HepG2 (cell line): ENCODE results near the gene KIF2C. TPM values are rescaled to one million over a fixed set of nuclear protein-coding genes. Genes with fewer than 3 reads are reported as not detected.

Experiments
- ATAC-seq: fragments of 200-7000 bp; cut with Tn5 transposase; 3 replicates; pipeline ENCODE4 v1.9.1; 2020; ENCODE audit warnings: mild to moderate bottlenecking, moderate library complexity
- BruUV-seq: library from RNA; stranded (reverse); fragments of 400-500 nt; replicated peaks from 2 replicates; lab custom pipeline; 2021; lab: Mats Ljungman, UMichigan
- CTCF ChIA-PET: fragments of 300-600 bp; formaldehyde crosslinking; extraction: SDS; loops from one replicate; lab custom pipeline; 2021; ENCODE audit warnings: low total read pairs, inconsistent platforms, low intra/inter-chr PET ratio; lab: Yijun Ruan, JAX
- POLR2A ChIA-PET: fragments of 350-600 bp; sonication (Branson Sonifier 250); formaldehyde crosslinking; loops from one replicate; lab custom pipeline; 2020; ENCODE audit warnings: antibody characterized with exemption, inconsistent platforms; lab: Yijun Ruan, JAX
- DNase-seq: peaks from one replicate; pipeline ENCODE4 v3.0.0-alpha.2; 2015; ENCODE audit warnings: low spot score
- FAIRE-seq: peaks from 3 replicates; lab custom pipeline; 2011; peaks lifted over from hg19 to GRCh38; lab: Jason Lieb, UNC
- H2AFZ ChIP-seq: one replicate; pipeline ENCODE4 v1.6.1; 2011; ENCODE audit warnings: low read length, inconsistent platforms
- H3K27ac ChIP-seq: fragments of 300-600 bp; 3 replicates; pipeline ENCODE4 v1.8.0; 2011; ENCODE audit warnings: mixed run types, mild to moderate bottlenecking, mixed read lengths, low read length, inconsistent platforms; ENCODE audit not compliant: insufficient read depth; ENCODE audit errors: extremely low read length
- H3K27me3 ChIP-seq, 2 experiments: fragments of 200-600 bp in 1 of 2; 2 replicates in 1 of 2; 3 replicates in 1 of 2; pipeline versions ENCODE4 v1.6.0 to v1.8.0; 2011; ENCODE audit warnings: low read length in 2 of 2, mild to moderate bottlenecking in 2 of 2, moderate library complexity in 2 of 2, inconsistent platforms in 1 of 2; ENCODE audit not compliant: insufficient read depth in 2 of 2, control insufficient read depth in 1 of 2
- H3K36me3 ChIP-seq, 2 experiments: fragments of 200-600 bp in 1 of 2; replicated peaks in 1 of 2; 2 replicates in 1 of 2; 3 replicates in 1 of 2; pipeline versions ENCODE4 v1.5.1 to v1.8.0; 2011; ENCODE audit warnings: low read length in 2 of 2, inconsistent platforms in 1 of 2; ENCODE audit not compliant: insufficient read depth in 2 of 2, control insufficient read depth in 1 of 2
- H3K4me1 ChIP-seq: 2 replicates; pipeline ENCODE4 v1.5.1; 2012; ENCODE audit warnings: low read length, inconsistent platforms; ENCODE audit not compliant: insufficient read depth
- H3K4me2 ChIP-seq: 2 replicates; pipeline ENCODE4 v1.6.0; 2011; ENCODE audit warnings: low read depth, low read length, inconsistent platforms
- H3K4me3 ChIP-seq, 3 experiments: fragments of 200-600 bp in 1 of 3; sonication (generic), shearing (Covaris generic) in 1 of 3; replicated peaks in 1 of 3; 2 replicates each; pipeline ENCODE4 v1.5.1; 2011 to 2016; ENCODE audit warnings: low read length in 3 of 3, inconsistent platforms in 2 of 3, low read depth in 2 of 3, mild to moderate bottlenecking in 2 of 3, control low read depth in 1 of 3, mixed read lengths in 1 of 3; ENCODE audit not compliant: insufficient read depth in 1 of 3
- H3K79me2 ChIP-seq: one replicate; pipeline ENCODE4 v1.6.1; 2011; ENCODE audit warnings: low read length, inconsistent platforms; ENCODE audit not compliant: insufficient read depth
- H3K9ac ChIP-seq: 2 replicates; pipeline ENCODE4 v1.6.0; 2011; ENCODE audit warnings: mild to moderate bottlenecking, low read depth, low read length, inconsistent platforms; ENCODE audit not compliant: insufficient read depth
- H3K9me3 ChIP-seq: 2 replicates; pipeline ENCODE4 v1.5.1; 2012; ENCODE audit warnings: mild to moderate bottlenecking, low read length
- H4K20me1 ChIP-seq: 2 replicates; pipeline ENCODE4 v1.6.0; 2011; ENCODE audit warnings: inconsistent platforms, mild to moderate bottlenecking, low read length, moderate library complexity; ENCODE audit not compliant: insufficient read depth
- ARNTL ChIP-seq: sonication (generic); formaldehyde crosslinking; IDR thresholded peaks from 2 replicates; pipeline ENCODE4 v1.4.0; 2020; ENCODE audit warnings: mild to moderate bottlenecking, missing genetic modification reagents
- CREM ChIP-seq, 2 experiments: sonication (generic) in 1 of 2; formaldehyde crosslinking in 1 of 2; IDR thresholded peaks; 2 replicates each; pipeline versions ENCODE4 v1.4.0 to v1.6.1; 2016 to 2020; ENCODE audit warnings: antibody characterized with exemption in 1 of 2, mild to moderate bottlenecking in 1 of 2, missing genetic modification reagents in 1 of 2
- HDAC2 ChIP-seq: sonication (generic); formaldehyde crosslinking; IDR thresholded peaks from 2 replicates; pipeline ENCODE4 v1.4.0; 2020; ENCODE audit warnings: missing genetic modification reagents
- HOXA7 ChIP-seq: sonication (generic); formaldehyde crosslinking; IDR thresholded peaks from 2 replicates; pipeline ENCODE4 v1.8.1; 2022; ENCODE audit warnings: mild to moderate bottlenecking, missing genetic modification reagents, moderate library complexity
- HOXD1 ChIP-seq: sonication (generic); formaldehyde crosslinking; IDR thresholded peaks from 2 replicates; pipeline ENCODE4 v1.5.0; 2020; ENCODE audit warnings: missing genetic modification reagents
- KLF11 ChIP-seq: IDR thresholded peaks from 2 replicates; pipeline ENCODE4 v1.6.1; 2016; ENCODE audit warnings: missing compliant biosample characterization
- KMT2A ChIP-seq: sonication (generic); formaldehyde crosslinking; IDR thresholded peaks from 2 replicates; pipeline ENCODE4 v1.4.0; 2020; ENCODE audit warnings: missing genetic modification reagents
- NFRKB ChIP-seq: fragments of 450-650 bp; IDR thresholded peaks from 2 replicates; pipeline ENCODE4 v1.6.1; 2017
- NPAS2 ChIP-seq: sonication (generic); formaldehyde crosslinking; IDR thresholded peaks from 2 replicates; pipeline ENCODE4 v1.8.0; 2022; ENCODE audit warnings: mild to moderate bottlenecking, missing genetic modification reagents, borderline replicate concordance
- RBM22 ChIP-seq: fragments of 200-400 bp; formaldehyde crosslinking; optimal IDR thresholded peaks from 2 replicates; pipeline ENCODE3; 2017; ENCODE audit warnings: mild to moderate bottlenecking, low read length, moderate library complexity
- YY1 ChIP-seq: IDR thresholded peaks from 2 replicates; pipeline ENCODE4 v1.6.1; 2011; ENCODE audit warnings: low read length, low read depth, moderate library complexity, mild to moderate bottlenecking; ENCODE audit not compliant: insufficient read depth, insufficient replicate concordance
- ZMAT3 ChIP-seq: sonication (generic); formaldehyde crosslinking; conservative IDR thresholded peaks from 2 replicates; pipeline ENCODE4 v1.7.0; 2021; ENCODE audit warnings: missing genetic modification reagents
- ZMYM2 ChIP-seq: sonication (generic); formaldehyde crosslinking; IDR thresholded peaks from 2 replicates; pipeline ENCODE4 v1.8.0; 2022; ENCODE audit warnings: mild to moderate bottlenecking, missing genetic modification reagents
- ZNF17 ChIP-seq: sonication (generic); formaldehyde crosslinking; IDR thresholded peaks from 2 replicates; pipeline ENCODE4 v1.5.0; 2020; ENCODE audit warnings: mild to moderate bottlenecking, missing genetic modification reagents
- ZNF296 ChIP-seq: sonication (generic); formaldehyde crosslinking; conservative IDR thresholded peaks from 2 replicates; pipeline ENCODE4 v1.5.0; 2020; ENCODE audit warnings: mild to moderate bottlenecking, missing genetic modification reagents
- ZNF777 ChIP-seq: sonication (generic); formaldehyde crosslinking; IDR thresholded peaks from 2 replicates; pipeline ENCODE4 v1.4.0; 2020; ENCODE audit warnings: missing genetic modification reagents
- ZNF792 ChIP-seq: IDR thresholded peaks from 2 replicates; pipeline ENCODE4 v1.6.1; 2016
- WGBS: methylation state at CpG from one replicate; pipeline ENCODE4 v1.1.6; 2017; ENCODE audit warnings: low lambda C conversion rate; 5-methylcytosine and 5-hydroxymethylcytosine counted together
- in situ Hi-C: cut with HindIII; loops from 2 replicates; pipeline ENCODE4 v1.10.0; 2017; ENCODE audit warnings: low pct_unique_long_range_greater_than_20kb; ENCODE audit not compliant: extremely low pct_ligation_motif_present
- intact Hi-C: fragments of 100-400 bp; cut with micrococcal nuclease; formaldehyde crosslinking; loops from one replicate; pipeline ENCODE4 v1.10.0; 2022; ENCODE audit not compliant: unreplicated experiment
- polyA plus RNA-seq, 8 experiments: library from polyadenylated mRNA; depleted of rRNA in 3 of 8; stranded (reverse) in 7 of 8; unstranded in 1 of 8; fragments of >200 nt; fragmentation: Illumina TruSeq in 4 of 8; extraction: Trizol in 4 of 8; gene quantifications; 2 replicates each; pipeline versions ENCODE4 v1.2.1 to v1.2.3, GENCODE V29; 2011 to 2016; ENCODE audit warnings: low read depth in 4 of 8, missing spikeins in 1 of 8, mixed read lengths in 1 of 8; ENCODE audit not compliant: insufficient read depth in 1 of 8
- total RNA-seq, 5 experiments: library from RNA; depleted of rRNA; stranded (reverse); fragments of >200 nt; fragmentation: Illumina TruSeq; extraction: Trizol; gene quantifications; 2 replicates each; pipeline ENCODE4 v1.2.3, GENCODE V29; 2016; ENCODE audit warnings: low read depth in 1 of 5
- TF ChIP-seq, protein P1 (sequence below): sonication (generic); formaldehyde crosslinking; IDR thresholded peaks from 2 replicates; pipeline ENCODE4 v1.4.0; 2020; ENCODE audit warnings: missing genetic modification reagents, low read depth, mild to moderate bottlenecking, borderline replicate concordance
- TF ChIP-seq, protein P2 (sequence below): sonication (generic); formaldehyde crosslinking; IDR thresholded peaks from 2 replicates; pipeline ENCODE4 v1.4.0; 2020; ENCODE audit warnings: mild to moderate bottlenecking, missing genetic modification reagents
- TF ChIP-seq, protein P3 (sequence below): sonication (generic); formaldehyde crosslinking; IDR thresholded peaks from 2 replicates; pipeline ENCODE4 v1.4.0; 2020; ENCODE audit warnings: missing genetic modification reagents

KIF2C gene
- total and polyA plus RNA-seq, 2 of the 13 experiments (the other 11 are each of a cell fraction or from before 2014, with no cell fraction given): 29.7 to 53.7 TPM

DNA sequence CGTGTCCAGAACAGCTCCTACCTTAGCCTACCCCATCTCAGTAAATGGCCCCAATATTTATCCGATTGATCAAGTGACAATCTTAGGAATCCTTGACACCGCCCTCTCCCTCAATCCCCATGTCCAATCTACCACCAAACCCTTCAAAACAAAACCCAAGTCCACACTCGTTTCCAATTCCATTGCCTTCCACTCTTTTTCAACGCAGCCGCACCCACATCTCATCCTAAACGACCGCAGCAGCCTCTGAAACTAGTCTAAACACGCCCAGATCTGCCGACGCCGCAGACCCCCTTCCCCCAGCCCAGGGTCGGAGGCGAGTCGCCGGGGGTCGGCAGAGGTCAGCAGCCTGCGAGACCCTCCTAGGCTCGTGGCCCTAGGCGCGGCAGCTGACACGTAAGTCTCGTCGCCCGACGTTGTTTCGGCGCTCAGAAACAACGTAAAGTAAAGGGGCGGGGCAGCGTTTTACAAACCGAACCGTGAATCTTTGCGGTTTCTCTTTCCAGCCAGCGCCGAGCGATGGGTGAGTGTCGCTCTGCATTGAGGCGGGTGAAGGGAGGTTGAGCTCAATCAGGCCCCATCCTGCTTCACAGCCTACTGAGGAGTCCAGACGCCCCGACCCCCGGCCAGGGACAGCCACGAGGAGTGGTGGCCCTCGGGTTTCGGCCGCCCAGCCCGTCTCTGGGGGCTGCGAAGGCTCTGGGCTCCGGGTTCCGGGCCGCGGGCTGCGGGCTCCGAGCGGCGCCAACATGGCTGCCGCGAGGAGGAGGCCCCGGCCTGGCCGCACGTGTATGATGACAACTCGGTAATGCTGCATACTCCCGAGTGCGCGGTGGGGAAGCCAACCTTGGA is 35.7 kb downstream of the KIF2C start, which contains the start of gene RPS8:
TSS of gene RPS8 (plus strand) at position 463 of the 852 bp plus-strand sequence. CDS start at position 520, 57 bp downstream.
- Histone ChIP-seq H3K4me1 (peaks cover 40% of the 10 kb centered on the region), H2AFZ (no peak within 1 kb of the TSS)
- TF ChIP-seq, protein P1, sequence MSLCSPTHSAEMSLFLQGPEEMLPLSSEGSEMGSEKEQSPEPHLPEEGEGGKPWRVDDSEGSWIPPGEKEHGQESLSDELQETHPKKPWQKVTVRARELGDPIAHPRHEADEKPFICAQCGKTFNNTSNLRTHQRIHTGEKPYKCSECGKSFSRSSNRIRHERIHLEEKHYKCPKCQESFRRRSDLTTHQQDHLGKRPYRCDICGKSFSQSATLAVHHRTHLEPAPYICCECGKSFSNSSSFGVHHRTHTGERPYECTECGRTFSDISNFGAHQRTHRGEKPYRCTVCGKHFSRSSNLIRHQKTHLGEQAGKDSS (CRISPR knock-in tag): no peak; the same call in 1 of the 2 replicates
- TF ChIP-seq RBM22 (no peak), ZNF296 (CRISPR knock-in tag) (no peak), ZNF792 (CRISPR knock-in tag) (no peak; the same call in 1 of the 2 replicates), YY1 (peak; percentile 91), NPAS2 (CRISPR knock-in tag) (no peak), ARNTL (CRISPR knock-in tag) (peak; percentile 50), KLF11 (peak; percentile 45; the same call in 1 of the 2 replicates), NFRKB (no peak), ZNF17 (CRISPR knock-in tag) (peak; percentile 79; the same call in 1 of the 2 replicates), ZMYM2 (CRISPR knock-in tag) (no peak), KMT2A (CRISPR knock-in tag) (peak; percentile 89), ZNF777 (peak; percentile 72), HOXD1 (peak; percentile 84; the same call in 1 of the 2 replicates), ZMAT3 (CRISPR knock-in tag) (peak; percentile 81; the same call in 1 of the 2 replicates), HDAC2 (CRISPR knock-in tag) (peak; percentile 61; the same call in 1 of the 2 replicates), CREM (IDR thresholded peaks at IDR 0.05) (peak; percentile 99), CREM (CRISPR knock-in tag; IDR thresholded peaks at IDR 0.05) (peak; percentile 95), HOXA7 (CRISPR knock-in tag) (no peak)
- TF ChIP-seq, protein P2, sequence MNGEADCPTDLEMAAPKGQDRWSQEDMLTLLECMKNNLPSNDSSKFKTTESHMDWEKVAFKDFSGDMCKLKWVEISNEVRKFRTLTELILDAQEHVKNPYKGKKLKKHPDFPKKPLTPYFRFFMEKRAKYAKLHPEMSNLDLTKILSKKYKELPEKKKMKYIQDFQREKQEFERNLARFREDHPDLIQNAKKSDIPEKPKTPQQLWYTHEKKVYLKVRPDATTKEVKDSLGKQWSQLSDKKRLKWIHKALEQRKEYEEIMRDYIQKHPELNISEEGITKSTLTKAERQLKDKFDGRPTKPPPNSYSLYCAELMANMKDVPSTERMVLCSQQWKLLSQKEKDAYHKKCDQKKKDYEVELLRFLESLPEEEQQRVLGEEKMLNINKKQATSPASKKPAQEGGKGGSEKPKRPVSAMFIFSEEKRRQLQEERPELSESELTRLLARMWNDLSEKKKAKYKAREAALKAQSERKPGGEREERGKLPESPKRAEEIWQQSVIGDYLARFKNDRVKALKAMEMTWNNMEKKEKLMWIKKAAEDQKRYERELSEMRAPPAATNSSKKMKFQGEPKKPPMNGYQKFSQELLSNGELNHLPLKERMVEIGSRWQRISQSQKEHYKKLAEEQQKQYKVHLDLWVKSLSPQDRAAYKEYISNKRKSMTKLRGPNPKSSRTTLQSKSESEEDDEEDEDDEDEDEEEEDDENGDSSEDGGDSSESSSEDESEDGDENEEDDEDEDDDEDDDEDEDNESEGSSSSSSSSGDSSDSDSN (CRISPR knock-in tag): peak; percentile 84
- TF ChIP-seq, protein P3, sequence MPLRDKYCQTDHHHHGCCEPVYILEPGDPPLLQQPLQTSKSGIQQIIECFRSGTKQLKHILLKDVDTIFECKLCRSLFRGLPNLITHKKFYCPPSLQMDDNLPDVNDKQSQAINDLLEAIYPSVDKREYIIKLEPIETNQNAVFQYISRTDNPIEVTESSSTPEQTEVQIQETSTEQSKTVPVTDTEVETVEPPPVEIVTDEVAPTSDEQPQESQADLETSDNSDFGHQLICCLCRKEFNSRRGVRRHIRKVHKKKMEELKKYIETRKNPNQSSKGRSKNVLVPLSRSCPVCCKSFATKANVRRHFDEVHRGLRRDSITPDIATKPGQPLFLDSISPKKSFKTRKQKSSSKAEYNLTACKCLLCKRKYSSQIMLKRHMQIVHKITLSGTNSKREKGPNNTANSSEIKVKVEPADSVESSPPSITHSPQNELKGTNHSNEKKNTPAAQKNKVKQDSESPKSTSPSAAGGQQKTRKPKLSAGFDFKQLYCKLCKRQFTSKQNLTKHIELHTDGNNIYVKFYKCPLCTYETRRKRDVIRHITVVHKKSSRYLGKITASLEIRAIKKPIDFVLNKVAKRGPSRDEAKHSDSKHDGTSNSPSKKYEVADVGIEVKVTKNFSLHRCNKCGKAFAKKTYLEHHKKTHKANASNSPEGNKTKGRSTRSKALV (CRISPR knock-in tag): peak; percentile 80

More for the DNA sequence above, 35.7 kb downstream of the KIF2C start, which contains the start of gene RPS8:
- in situ Hi-C loops (no loop called here), intact Hi-C loops (no loop called here)
- peak within 1 kb of the TSS; percentile 91 for H3K9ac ChIP-seq
- under 1% methylated on average over 39 of the region's 65 CpGs for WGBS
- FAIRE-seq (peak; percentile 28), DNase-seq (peak; percentile 91), ATAC-seq (peak; percentile 80)
- peaks cover 35% of the 10 kb centered on the region for H3K79me2 ChIP-seq
- peaks cover 12 to 24% of the 10 kb centered on the region in 2 experiments for H3K36me3 ChIP-seq
- peak within 1 kb of the TSS; percentile 95 for H3K4me2 ChIP-seq
- peak within 1 kb of the TSS; percentile 84 to 97 (median 96) for H3K4me3 ChIP-seq
- peaks cover 36% of the 10 kb centered on the region for H4K20me1 ChIP-seq
- POLR2A ChIA-PET: interaction anchor here (0.6 to 4.0 kb wide), 31 partner anchors 9 to 776 kb away, joined by 3 to 47 read pairs (median 7); partner anchors contain the start of genes AKR1A1, ARMH1, BEST4 and BTBD19
- peak within 1 kb of the TSS; percentile 81 for H3K27ac ChIP-seq
- H3K9me3 ChIP-seq: no peaks in the 10 kb centered on the region
- no TSS peak for BruUV-seq
- CTCF ChIA-PET: no interaction called here
- no peaks in the 10 kb centered on the region; a peak in 1 of 5 replicates for H3K27me3 ChIP-seq
